HG02588 (cell line): ENCODE results near the gene QSOX2.
"Not testable (repeated sequence)": the region's sequence is repeated elsewhere in the genome, so short reads cannot be mapped to it uniquely, and the experiment has no call there.

Experiments used
- ATAC-seq: cut with Tn5 transposase; IDR thresholded peaks from one replicate; pipeline ENCODE4 v1.9.1; 2021; ENCODE audit warnings: mild to moderate bottlenecking, moderate library complexity; ENCODE audit not compliant: unreplicated experiment

The QSOX2 gene

GRCh38 chr9:136267261-136268111, 21.9 kb upstream of the QSOX2 start:
- peak; percentile 64 for ATAC-seq

- not testable (repeated sequence) for ATAC-seq
These were observed 21.0 kb upstream of the QSOX2 start for GRCh38 chr9:136266641-136267040.

GRCh38 chr9:136265561-136266355, 20.1 kb upstream of the QSOX2 start:
- no peak for ATAC-seq

GRCh38 chr9:136264441-136265405, 19.1 kb upstream of the QSOX2 start:
- ATAC-seq, result no peak

GRCh38 chr9:136264031-136264430, 18.4 kb upstream of the QSOX2 start:
- ATAC-seq, result no peak

GRCh38 chr9:136262671-136263178, 17.1 kb upstream of the QSOX2 start:
- no peak for ATAC-seq

GRCh38 chr9:136261686-136262430, 16.2 kb upstream of the QSOX2 start:
- ATAC-seq, result no peak

GRCh38 chr9:136260936-136261472, 15.4 kb upstream of the QSOX2 start:
- no peak for ATAC-seq

GRCh38 chr9:136260521-136260920, 14.9 kb upstream of the QSOX2 start:
- ATAC-seq, result no peak

GRCh38 chr9:136259836-136260235, 14.2 kb upstream of the QSOX2 start:
- ATAC-seq, result no peak

- ATAC-seq, result no peak
These were observed 13.9 kb upstream of the QSOX2 start for GRCh38 chr9:136259517-136259813.

- ATAC-seq, result no peak
These were observed 13.3 kb upstream of the QSOX2 start for GRCh38 chr9:136258786-136259516.

GRCh38 chr9:136258299-136258625, 12.7 kb upstream of the QSOX2 start:
- no peak for ATAC-seq

GRCh38 chr9:136257381-136258298, 12.0 kb upstream of the QSOX2 start:
- ATAC-seq, result no peak

- ATAC-seq, result no peak
These were observed 10.6 kb upstream of the QSOX2 start for GRCh38 chr9:136255896-136256890.

- ATAC-seq, result no peak
These were observed 9.5 kb upstream of the QSOX2 start for GRCh38 chr9:136255166-136255538.
